SK-N-SH (cell line): ENCODE measurements around the gene CLRN3.

Experiments used
- EP300 ChIP-seq, 2 experiments: IDR thresholded peaks; 2 replicates each; pipeline versions ENCODE4 v1.4.0 to v1.6.1; 2012; ENCODE audit warnings: borderline replicate concordance in 1 of 2, low read depth in 1 of 2, low read length in 1 of 2
- EZH2phosphoT487 ChIP-seq: fragments of 200-600 bp; sonication (generic); IDR thresholded peaks from 2 replicates; pipeline ENCODE4 v1.6.1; 2017; ENCODE audit warnings: low read depth, mixed run types, mild to moderate bottlenecking, antibody characterized with exemption, moderate library complexity, borderline replicate concordance
- GATA2 ChIP-seq: sonication (generic); formaldehyde crosslinking; IDR thresholded peaks from 2 replicates; pipeline ENCODE4 v1.5.0; 2020; ENCODE audit warnings: mild to moderate bottlenecking, missing genetic modification reagents
- POLR2AphosphoS5 ChIP-seq: IDR thresholded peaks from 2 replicates; pipeline ENCODE4 v1.6.1; 2012; ENCODE audit warnings: low read depth, low read length
- RFX5 ChIP-seq: IDR thresholded peaks from 2 replicates; pipeline ENCODE4 v1.6.1; 2012; ENCODE audit warnings: mild to moderate bottlenecking, improper control_type of control experiment, low read length
- RXRA ChIP-seq: IDR thresholded peaks from 2 replicates; pipeline ENCODE4 v1.4.0; 2012; ENCODE audit warnings: low read depth, mild to moderate bottlenecking, borderline replicate concordance
- TAF1 ChIP-seq: IDR thresholded peaks from 2 replicates; pipeline ENCODE4 v1.6.1; 2012; ENCODE audit warnings: low read depth, mild to moderate bottlenecking, low read length, moderate library complexity, borderline replicate concordance
- TEAD4 ChIP-seq: IDR thresholded peaks from 2 replicates; pipeline ENCODE4 v1.4.0; 2012; ENCODE audit warnings: mild to moderate bottlenecking, borderline replicate concordance; ENCODE audit not compliant: insufficient read depth
- YY1 ChIP-seq: IDR thresholded peaks from 2 replicates; pipeline ENCODE4 v1.4.0; 2012; ENCODE audit warnings: low read depth, mild to moderate bottlenecking
- TF ChIP-seq, protein P1 (sequence below): IDR thresholded peaks from 2 replicates; pipeline ENCODE4 v1.4.0; 2012; ENCODE audit warnings: low read depth, borderline replicate concordance
- TF ChIP-seq, protein P2 (sequence below): fragments of 200-600 bp; sonication (generic); IDR thresholded peaks from 2 replicates; pipeline ENCODE4 v1.6.1; 2017; ENCODE audit warnings: antibody characterized with exemption, mild to moderate bottlenecking, moderate library complexity
- TF ChIP-seq, protein P3 (sequence below): IDR thresholded peaks from 2 replicates; pipeline ENCODE4 v1.4.0; 2012; ENCODE audit warnings: low read depth

- TF ChIP-seq, protein P1, sequence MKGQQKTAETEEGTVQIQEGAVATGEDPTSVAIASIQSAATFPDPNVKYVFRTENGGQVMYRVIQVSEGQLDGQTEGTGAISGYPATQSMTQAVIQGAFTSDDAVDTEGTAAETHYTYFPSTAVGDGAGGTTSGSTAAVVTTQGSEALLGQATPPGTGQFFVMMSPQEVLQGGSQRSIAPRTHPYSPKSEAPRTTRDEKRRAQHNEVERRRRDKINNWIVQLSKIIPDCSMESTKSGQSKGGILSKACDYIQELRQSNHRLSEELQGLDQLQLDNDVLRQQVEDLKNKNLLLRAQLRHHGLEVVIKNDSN, result no peak
- TF ChIP-seq YY1 (no peak), RXRA (no peak), EP300 (IDR thresholded peaks at IDR 0.05; ENCODE audit: borderline replicate concordance in 1 of 2, low read depth in 1 of 2, low read length in 1 of 2) (no peak), GATA2 (CRISPR knock-in tag) (no peak), EZH2phosphoT487 (no peak), TAF1 (no peak), POLR2AphosphoS5 (no peak), RFX5 (no peak), TEAD4 (no peak)
- TF ChIP-seq, protein P2, sequence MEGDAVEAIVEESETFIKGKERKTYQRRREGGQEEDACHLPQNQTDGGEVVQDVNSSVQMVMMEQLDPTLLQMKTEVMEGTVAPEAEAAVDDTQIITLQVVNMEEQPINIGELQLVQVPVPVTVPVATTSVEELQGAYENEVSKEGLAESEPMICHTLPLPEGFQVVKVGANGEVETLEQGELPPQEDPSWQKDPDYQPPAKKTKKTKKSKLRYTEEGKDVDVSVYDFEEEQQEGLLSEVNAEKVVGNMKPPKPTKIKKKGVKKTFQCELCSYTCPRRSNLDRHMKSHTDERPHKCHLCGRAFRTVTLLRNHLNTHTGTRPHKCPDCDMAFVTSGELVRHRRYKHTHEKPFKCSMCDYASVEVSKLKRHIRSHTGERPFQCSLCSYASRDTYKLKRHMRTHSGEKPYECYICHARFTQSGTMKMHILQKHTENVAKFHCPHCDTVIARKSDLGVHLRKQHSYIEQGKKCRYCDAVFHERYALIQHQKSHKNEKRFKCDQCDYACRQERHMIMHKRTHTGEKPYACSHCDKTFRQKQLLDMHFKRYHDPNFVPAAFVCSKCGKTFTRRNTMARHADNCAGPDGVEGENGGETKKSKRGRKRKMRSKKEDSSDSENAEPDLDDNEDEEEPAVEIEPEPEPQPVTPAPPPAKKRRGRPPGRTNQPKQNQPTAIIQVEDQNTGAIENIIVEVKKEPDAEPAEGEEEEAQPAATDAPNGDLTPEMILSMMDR, result no peak
- TF ChIP-seq, protein P3, sequence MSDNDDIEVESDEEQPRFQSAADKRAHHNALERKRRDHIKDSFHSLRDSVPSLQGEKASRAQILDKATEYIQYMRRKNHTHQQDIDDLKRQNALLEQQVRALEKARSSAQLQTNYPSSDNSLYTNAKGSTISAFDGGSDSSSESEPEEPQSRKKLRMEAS, result no peak
Measured at GRCh38 chr10:127894146-127894545, 1.4 kb upstream of the CLRN3 start.
